ENCODE measurements around the gene RB1.

The RB1 gene

GRCh38 chr13:48429036-48429435 is 125.5 kb downstream of the RB1 start:
- no peak for DNase-seq (ENCODE audit: low read depth)
- TF ChIP-seq MYC (IDR thresholded peaks at IDR 0.05; ENCODE audit: low read depth, low read length): no peak
- no peak for TF ChIP-seq POLR2A (IDR thresholded peaks at IDR 0.05; ENCODE audit: extremely low read depth, insufficient read length)
- TF ChIP-seq, protein P1, sequence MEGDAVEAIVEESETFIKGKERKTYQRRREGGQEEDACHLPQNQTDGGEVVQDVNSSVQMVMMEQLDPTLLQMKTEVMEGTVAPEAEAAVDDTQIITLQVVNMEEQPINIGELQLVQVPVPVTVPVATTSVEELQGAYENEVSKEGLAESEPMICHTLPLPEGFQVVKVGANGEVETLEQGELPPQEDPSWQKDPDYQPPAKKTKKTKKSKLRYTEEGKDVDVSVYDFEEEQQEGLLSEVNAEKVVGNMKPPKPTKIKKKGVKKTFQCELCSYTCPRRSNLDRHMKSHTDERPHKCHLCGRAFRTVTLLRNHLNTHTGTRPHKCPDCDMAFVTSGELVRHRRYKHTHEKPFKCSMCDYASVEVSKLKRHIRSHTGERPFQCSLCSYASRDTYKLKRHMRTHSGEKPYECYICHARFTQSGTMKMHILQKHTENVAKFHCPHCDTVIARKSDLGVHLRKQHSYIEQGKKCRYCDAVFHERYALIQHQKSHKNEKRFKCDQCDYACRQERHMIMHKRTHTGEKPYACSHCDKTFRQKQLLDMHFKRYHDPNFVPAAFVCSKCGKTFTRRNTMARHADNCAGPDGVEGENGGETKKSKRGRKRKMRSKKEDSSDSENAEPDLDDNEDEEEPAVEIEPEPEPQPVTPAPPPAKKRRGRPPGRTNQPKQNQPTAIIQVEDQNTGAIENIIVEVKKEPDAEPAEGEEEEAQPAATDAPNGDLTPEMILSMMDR (IDR thresholded peaks at IDR 0.05; ENCODE audit: low read depth, low read length): no peak
- TF ChIP-seq, protein P2, sequence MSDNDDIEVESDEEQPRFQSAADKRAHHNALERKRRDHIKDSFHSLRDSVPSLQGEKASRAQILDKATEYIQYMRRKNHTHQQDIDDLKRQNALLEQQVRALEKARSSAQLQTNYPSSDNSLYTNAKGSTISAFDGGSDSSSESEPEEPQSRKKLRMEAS (IDR thresholded peaks at IDR 0.05; ENCODE audit: low read depth, low read length): no peak
- no peak overlapping the region for H3K4me3 ChIP-seq (ENCODE audit: low read depth, low read length)

- TF ChIP-seq, protein P2 (IDR thresholded peaks at IDR 0.05; ENCODE audit: low read depth, low read length): no peak
- TF ChIP-seq POLR2A (IDR thresholded peaks at IDR 0.05; ENCODE audit: extremely low read depth, insufficient read length): no peak
- TF ChIP-seq MYC (IDR thresholded peaks at IDR 0.05; ENCODE audit: low read depth, low read length): no peak
- TF ChIP-seq, protein P1 (IDR thresholded peaks at IDR 0.05; ENCODE audit: low read depth, low read length): no peak
- DNase-seq (ENCODE audit: low read depth): no peak
- no peak overlapping the region for H3K4me3 ChIP-seq (ENCODE audit: low read depth, low read length)
Observed at GRCh38 chr13:48429886-48430285, 126.3 kb downstream of the RB1 start.

GRCh38 chr13:48431431-48431830 is 127.9 kb downstream of the RB1 start:
- TF ChIP-seq MYC (IDR thresholded peaks at IDR 0.05; ENCODE audit: low read depth, low read length) (no peak), POLR2A (IDR thresholded peaks at IDR 0.05; ENCODE audit: extremely low read depth, insufficient read length) (no peak)
- TF ChIP-seq, protein P1 (IDR thresholded peaks at IDR 0.05; ENCODE audit: low read depth, low read length): no peak
- TF ChIP-seq, protein P2 (IDR thresholded peaks at IDR 0.05; ENCODE audit: low read depth, low read length): no peak
- H3K4me3 ChIP-seq (ENCODE audit: low read depth, low read length): no peak overlapping the region
- DNase-seq (ENCODE audit: low read depth): no peak

DNA sequence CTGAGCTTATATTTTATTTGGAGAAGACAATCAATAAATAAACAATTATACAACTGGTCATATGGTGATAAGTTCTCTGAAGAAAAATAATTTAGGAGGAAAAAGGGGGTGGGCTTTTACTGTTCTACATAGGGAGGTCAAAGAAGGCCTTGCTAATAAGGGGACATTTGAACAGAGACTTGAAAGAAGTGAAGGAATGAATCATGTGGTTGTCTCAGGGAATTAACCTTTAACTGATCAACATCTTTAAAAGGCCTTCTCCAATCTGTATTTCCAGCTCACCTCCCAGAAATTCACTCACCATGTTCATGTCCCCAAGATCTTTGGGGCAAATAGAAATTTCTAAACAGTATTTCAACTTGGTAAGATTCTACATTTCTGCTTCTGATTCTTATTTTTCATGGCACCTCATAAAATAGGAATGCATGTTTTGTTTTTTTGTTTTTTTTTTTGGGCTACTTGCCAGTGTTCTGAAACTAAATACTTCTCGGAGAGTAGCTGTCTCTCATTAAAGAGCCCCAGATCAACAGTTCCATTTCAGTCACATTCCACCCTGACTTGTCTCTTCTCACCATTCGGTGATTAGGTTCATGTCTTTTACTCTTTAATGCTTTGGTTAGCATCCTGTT is 128.6 kb downstream of the RB1 start:
- no peak for DNase-seq (ENCODE audit: low read depth)
- TF ChIP-seq MYC (IDR thresholded peaks at IDR 0.05; ENCODE audit: low read depth, low read length) (no peak), POLR2A (IDR thresholded peaks at IDR 0.05; ENCODE audit: extremely low read depth, insufficient read length) (no peak)
- TF ChIP-seq, protein P1 (IDR thresholded peaks at IDR 0.05; ENCODE audit: low read depth, low read length): no peak
- TF ChIP-seq, protein P2 (IDR thresholded peaks at IDR 0.05; ENCODE audit: low read depth, low read length): no peak
- H3K4me3 ChIP-seq (ENCODE audit: low read depth, low read length): no peak overlapping the region

DNA sequence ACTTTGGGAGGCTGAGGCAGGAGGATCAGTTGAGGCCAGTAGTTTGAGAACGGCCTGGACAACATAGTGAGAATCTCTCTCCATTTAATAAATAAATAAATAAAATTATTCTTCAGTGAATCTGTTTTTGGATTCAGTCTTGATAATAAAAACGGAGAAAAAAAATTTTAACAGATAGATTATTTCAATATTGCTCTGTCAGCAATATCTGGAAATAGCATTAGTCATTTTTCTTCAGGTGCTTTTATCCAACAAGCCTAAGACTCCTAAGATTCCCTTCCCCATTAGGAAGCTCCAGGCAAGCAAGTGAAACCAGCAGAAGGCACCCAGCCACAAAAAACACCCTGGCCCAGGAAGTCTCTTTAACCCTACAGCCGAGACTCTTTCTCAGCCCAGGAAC is 130.6 kb downstream of the RB1 start:
- TF ChIP-seq, protein P2 (IDR thresholded peaks at IDR 0.05; ENCODE audit: low read depth, low read length): no peak
- TF ChIP-seq POLR2A (IDR thresholded peaks at IDR 0.05; ENCODE audit: extremely low read depth, insufficient read length): no peak
- TF ChIP-seq MYC (IDR thresholded peaks at IDR 0.05; ENCODE audit: low read depth, low read length): no peak
- TF ChIP-seq, protein P1 (IDR thresholded peaks at IDR 0.05; ENCODE audit: low read depth, low read length): no peak
- no peak for DNase-seq (ENCODE audit: low read depth)
- no peak overlapping the region for H3K4me3 ChIP-seq (ENCODE audit: low read depth, low read length)
